GM12864 (cell line): ENCODE measurements around the gene UBALD2.

Source experiments
- DNase-seq: peaks from one replicate; pipeline ENCODE4 v3.0.0-alpha.2; 2011; ENCODE audit warnings: low read depth
- H3K4me3 ChIP-seq: 2 replicates; pipeline ENCODE4 v1.5.1; 2011; ENCODE audit warnings: mild to moderate bottlenecking, low read depth, low read length, control low read depth
- TF ChIP-seq, protein P1 (sequence below): IDR thresholded peaks from 2 replicates; pipeline ENCODE4 v1.5.1; 2011; ENCODE audit warnings: low read depth, mild to moderate bottlenecking, moderate library complexity, low read length, control low read depth, inconsistent platforms; ENCODE audit errors: missing control alignments

The UBALD2 gene

DNA sequence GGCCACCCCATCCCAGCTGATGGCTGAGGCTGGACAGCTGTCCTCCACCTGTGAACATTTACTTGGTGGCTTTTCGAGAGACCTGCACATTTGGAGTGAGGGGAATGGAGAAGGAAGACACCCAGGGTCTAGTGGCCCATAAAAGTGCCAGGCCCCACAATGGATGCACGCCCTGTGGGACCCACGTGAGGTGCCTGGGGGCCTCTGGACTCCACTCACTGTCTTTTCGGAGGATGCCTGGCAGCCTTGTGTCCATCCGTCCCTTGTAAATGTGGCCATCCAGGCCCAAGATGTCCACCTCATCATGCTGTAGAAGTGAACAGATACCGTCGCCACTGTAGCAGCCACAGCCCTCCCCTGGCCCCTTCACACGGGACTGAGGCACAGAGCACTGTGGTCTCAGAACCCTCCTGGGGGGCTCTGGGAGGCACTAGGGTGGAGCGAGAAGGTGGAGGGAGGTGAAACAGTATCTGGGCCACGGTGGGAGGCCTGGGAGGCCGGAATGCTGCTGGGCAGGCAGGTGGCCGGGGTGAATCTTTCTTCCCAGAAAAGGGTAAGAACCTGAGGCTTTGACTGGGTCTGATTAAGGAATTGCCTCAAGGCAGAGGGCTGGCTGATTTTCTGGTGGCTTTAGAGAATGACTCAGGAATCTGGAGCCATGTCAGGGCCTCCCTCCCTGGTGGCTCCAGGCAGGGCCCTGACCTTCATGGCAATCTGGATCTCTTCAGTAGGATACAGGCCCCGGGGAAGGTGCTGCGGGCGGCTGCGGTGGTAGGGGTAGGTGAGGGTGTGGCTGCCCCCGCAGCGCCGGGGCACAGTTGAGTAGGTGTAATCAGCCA lies 11.5 kb downstream of the UBALD2 start:
- TF ChIP-seq, protein P1, sequence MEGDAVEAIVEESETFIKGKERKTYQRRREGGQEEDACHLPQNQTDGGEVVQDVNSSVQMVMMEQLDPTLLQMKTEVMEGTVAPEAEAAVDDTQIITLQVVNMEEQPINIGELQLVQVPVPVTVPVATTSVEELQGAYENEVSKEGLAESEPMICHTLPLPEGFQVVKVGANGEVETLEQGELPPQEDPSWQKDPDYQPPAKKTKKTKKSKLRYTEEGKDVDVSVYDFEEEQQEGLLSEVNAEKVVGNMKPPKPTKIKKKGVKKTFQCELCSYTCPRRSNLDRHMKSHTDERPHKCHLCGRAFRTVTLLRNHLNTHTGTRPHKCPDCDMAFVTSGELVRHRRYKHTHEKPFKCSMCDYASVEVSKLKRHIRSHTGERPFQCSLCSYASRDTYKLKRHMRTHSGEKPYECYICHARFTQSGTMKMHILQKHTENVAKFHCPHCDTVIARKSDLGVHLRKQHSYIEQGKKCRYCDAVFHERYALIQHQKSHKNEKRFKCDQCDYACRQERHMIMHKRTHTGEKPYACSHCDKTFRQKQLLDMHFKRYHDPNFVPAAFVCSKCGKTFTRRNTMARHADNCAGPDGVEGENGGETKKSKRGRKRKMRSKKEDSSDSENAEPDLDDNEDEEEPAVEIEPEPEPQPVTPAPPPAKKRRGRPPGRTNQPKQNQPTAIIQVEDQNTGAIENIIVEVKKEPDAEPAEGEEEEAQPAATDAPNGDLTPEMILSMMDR: no peak
- H3K4me3 ChIP-seq: no peak overlapping the region
- DNase-seq: no peak

DNA sequence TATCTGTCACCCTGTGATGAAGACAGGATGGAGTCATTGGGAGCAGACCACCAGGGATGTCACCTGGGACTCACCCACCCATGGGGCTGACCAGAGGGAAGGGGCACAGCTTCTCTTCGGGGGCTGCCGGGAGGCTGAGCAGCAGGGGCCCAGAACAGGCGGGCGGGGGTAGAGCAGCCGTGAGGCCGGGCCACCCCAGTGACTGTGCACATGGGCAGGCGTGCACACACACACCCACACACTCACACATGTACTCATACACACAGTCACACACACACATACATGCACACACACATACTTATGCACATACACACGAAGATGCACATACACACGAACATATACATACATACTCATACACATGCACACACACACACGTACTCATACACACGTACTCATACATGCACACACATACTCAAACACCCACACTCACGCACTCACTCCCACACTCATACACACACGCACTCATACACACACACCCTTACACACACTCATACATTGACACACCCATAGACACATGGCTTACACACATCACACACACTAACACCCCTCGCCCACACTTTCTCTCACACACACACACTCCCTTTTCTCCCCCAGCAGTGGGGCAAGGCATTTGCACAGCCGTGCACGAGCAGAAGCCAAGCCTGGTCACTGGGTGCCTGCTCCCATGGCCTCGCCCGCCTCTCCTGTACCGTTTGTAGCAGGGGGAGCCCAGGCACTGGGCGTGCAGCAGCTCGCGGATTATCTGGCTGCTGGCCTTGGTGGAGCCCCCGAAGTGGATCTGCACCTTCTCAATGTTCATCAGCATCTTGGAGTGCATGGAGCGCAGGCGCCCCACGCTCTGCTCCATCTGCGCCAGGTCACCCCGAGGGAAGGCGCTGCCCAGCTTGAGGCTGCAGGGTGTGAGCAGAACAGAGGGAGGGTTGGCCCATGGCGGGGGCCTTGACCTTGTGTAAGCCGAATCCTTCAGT lies 12.4 kb downstream of the UBALD2 start:
- no peak for DNase-seq
- TF ChIP-seq, protein P1: no peak
- H3K4me3 ChIP-seq: no peak overlapping the region

DNA sequence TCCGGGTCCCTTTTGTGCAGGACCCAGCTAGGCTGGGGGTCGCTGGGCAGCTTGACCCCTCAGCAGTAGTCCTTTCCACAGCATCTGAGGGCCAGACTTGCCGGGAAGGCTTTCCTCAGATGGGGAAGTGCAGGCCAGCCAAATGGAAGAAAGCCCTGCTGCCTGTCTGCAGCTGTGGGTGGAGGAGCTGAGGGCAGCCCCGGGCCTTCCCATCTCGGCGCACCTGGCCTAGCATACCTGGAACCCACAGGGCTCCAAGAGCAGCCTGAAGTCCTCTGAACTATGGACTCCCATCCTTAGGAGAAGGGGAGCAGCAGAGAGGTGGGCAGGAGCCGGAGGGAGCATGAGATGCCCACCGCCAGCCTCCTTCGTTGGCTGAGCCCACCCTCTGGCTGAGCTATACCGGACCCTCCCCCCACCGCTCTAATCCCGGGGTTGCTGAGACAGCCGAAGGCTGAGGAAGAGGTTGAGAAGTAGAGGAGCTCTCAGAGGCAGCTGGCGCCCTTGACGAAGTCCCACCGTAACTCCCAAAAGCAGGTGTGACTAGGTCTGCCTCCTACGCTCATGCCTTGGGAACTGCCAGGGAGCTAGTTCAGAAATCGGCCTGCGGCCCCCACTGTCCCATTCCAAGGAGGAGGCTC lies 13.2 kb downstream of the UBALD2 start:
- TF ChIP-seq, protein P1: no peak
- H3K4me3 ChIP-seq: no peak overlapping the region
- no peak for DNase-seq

DNA sequence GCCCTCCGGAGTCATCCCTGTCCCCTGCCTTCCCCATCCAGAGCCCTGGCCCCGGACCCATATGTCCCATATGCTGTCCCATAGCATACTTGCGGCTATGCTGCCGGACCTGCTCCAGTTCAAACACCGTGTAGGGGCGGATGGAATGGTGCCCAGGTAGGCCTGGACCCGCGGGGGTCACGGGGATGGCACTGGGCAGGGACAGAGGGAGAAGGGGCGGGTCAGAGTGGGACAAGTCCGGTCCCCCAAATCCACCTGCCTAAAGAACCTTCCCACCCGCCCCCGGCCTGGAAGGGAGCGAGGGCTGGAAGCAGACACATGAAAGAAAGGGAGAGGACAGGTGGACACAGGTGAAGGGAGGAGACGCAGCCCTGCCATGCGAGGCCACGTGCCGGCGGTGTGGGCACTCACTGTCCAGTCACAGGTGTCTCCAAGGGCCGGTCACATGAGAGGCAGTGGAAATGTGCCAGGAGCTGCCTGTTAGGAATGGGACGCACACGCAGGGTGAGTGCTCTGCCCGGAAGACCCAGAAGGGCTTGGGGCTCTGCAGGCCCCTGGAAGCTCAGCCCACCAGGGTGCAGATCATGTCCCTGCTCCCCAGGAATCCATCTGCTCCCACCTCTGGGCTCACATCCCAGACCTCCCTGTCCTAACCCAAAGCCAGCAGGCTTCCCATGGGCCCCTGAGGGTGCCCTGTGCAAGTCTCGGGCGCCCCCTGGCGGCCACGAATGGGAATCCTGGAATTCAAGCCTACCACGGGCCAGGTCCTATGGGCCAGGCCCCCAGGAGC lies 14.0 kb downstream of the UBALD2 start:
- DNase-seq: no peak
- TF ChIP-seq, protein P1: peak; percentile 90
- no peak overlapping the region for H3K4me3 ChIP-seq

DNA sequence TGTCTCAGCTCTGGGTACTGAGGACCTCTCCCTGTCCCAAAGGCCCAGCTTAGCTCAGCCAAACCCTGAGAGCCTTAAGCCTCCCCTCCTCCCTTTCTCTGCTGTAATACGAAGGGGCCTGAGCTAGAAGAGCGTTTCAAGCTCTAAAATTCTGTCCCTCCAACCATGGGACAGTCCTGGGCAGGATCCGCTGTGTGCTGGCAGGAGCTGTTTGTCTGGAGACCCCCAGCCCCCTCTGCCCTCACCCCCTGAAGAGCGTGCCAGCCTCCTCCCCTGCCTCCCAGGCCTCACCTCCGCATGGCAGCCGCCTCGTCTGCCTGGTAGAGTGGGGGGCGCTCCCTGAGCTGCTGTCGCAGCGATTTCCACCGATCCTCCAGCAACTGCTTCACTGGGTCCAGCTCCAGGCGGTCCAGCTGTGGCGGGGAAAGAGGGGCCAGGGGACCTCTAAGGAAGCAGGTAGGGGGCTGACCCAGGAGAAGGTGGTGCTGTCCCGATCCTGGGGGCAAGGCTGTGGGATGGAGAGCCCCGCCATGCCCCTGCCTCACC lies 14.7 kb downstream of the UBALD2 start:
- TF ChIP-seq, protein P1: no peak
- no peak for DNase-seq
- H3K4me3 ChIP-seq: no peak overlapping the region

DNA sequence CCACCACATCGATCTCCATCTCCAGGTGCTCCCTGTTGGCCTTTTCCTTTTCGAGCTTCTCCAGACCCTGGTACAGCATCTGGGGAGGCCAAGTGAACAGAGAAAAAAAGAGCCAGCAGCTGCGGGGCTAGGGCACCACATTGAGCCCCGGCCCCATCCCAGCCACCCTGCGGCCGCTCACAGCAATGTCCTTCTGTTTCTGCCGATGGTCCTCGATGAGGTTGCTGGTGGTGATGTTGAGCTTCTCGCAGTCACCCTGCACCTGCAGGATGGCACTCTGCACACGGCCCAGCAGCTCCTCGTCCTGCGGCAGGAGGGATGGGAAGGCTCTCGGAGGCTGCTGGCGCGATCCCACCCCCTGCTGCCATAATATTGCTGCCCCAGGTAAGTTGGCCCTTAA lies 15.5 kb downstream of the UBALD2 start:
- TF ChIP-seq, protein P1: no peak
- H3K4me3 ChIP-seq: no peak overlapping the region
- no peak for DNase-seq
